ENCODE results near the gene HSF2BP. TPM values are rescaled to one million over a fixed set of nuclear protein-coding genes. Genes with fewer than 3 reads are reported as not detected.

Gene HSF2BP
- total RNA-seq, 2 experiments from 2014 or later = 1.5 TPM

DNA sequence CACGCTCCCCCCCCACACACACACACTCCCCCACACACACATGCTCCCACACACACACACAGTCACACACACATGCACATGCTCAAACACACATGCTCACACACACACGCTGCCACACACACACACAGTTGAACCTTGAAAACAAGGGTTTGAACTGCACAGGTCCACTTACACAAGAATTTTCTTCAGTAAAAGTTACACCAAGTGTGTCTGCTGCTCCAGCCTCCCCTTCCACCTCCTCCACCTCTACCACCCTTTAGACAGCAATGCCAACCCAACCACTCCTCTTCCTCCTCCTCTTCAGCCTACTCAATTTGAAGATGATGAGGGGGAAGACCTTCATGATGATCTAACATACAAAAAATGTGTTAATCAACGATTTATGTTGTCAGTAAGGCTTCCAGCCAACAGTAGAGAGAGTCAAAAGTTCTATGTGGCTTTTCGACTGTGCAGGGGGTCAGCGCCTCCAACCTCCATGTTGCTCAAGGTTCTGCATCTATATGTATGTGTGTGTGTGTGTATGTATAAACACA is 26.8 kb downstream of the HSF2BP start:
- Mint-ChIP-seq H3K4me1 (ENCODE audit: low read depth) (no peaks in the 10 kb centered on the region), H3K36me3 (ENCODE audit: low read depth) (peaks cover 1% of the 10 kb centered on the region), H3K27ac (no peak overlapping the region), H3K9me3 (no peaks in the 10 kb centered on the region), H3K4me3 (no peak overlapping the region), H3K27me3 (no peaks in the 10 kb centered on the region)
- intact Hi-C loops (cut with micrococcal nuclease) = no loop called here
- ChIA-PET CTCF (interaction anchor here (1.5 to 2.8 kb wide), 2 partner anchors 13 to 21 kb away, joined by 3 to 12 read pairs; no protein-coding TSS in a partner anchor), POLR2A (no interaction called here)
- TF ChIP-seq, protein P1, sequence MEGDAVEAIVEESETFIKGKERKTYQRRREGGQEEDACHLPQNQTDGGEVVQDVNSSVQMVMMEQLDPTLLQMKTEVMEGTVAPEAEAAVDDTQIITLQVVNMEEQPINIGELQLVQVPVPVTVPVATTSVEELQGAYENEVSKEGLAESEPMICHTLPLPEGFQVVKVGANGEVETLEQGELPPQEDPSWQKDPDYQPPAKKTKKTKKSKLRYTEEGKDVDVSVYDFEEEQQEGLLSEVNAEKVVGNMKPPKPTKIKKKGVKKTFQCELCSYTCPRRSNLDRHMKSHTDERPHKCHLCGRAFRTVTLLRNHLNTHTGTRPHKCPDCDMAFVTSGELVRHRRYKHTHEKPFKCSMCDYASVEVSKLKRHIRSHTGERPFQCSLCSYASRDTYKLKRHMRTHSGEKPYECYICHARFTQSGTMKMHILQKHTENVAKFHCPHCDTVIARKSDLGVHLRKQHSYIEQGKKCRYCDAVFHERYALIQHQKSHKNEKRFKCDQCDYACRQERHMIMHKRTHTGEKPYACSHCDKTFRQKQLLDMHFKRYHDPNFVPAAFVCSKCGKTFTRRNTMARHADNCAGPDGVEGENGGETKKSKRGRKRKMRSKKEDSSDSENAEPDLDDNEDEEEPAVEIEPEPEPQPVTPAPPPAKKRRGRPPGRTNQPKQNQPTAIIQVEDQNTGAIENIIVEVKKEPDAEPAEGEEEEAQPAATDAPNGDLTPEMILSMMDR (IDR thresholded peaks at IDR 0.05) = no peak
- no peak for DNase-seq
- ATAC-seq = no peak

DNA sequence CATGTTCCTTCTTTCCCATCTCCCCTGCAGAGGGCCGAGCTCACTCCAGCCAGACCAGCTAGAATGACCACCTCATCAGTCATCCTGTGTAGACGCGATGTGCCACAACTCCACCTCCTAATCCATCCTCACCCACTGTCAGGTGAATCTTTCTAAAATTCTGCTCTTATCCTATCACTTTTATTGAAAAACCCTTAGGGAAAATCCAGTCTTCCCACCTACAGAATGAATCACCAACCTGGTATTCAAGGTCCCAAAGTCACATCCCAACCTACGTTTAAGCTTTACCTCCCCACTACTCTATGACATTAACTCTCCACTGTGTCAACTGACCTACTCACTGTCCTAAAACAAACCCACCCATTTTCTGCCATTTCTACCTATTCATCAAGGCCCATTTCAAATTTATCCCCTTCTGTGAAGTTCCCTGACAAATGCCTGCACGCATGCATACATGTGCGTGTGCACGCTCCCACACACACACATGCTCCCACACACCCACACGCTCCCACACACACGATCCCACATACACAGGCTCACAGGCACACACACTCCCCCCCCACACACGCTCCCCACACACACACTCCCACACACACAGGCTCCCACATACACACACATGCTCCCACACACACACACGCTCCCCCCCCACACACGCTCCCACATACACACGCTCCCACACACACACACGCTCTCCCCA is 27.7 kb downstream of the HSF2BP start:
- H3K4me3 Mint-ChIP-seq = no peak overlapping the region
- H3K36me3 Mint-ChIP-seq (ENCODE audit: low read depth) = peaks cover 1% of the 10 kb centered on the region
- CTCF ChIA-PET = interaction anchor here (1.5 to 1.8 kb wide), 2 partner anchors 14 to 20 kb away, joined by 5 read pairs; no protein-coding TSS in a partner anchor
- ATAC-seq (no peak), DNase-seq (no peak)
- H3K4me1 Mint-ChIP-seq (ENCODE audit: low read depth) = no peaks in the 10 kb centered on the region
- POLR2A ChIA-PET = no interaction called here
- H3K9me3 Mint-ChIP-seq = no peaks in the 10 kb centered on the region
- intact Hi-C loops (cut with micrococcal nuclease) = no loop called here
- TF ChIP-seq, protein P1 (IDR thresholded peaks at IDR 0.05) = no peak
- H3K27me3 Mint-ChIP-seq = no peaks in the 10 kb centered on the region
- H3K27ac Mint-ChIP-seq = no peak overlapping the region

DNA sequence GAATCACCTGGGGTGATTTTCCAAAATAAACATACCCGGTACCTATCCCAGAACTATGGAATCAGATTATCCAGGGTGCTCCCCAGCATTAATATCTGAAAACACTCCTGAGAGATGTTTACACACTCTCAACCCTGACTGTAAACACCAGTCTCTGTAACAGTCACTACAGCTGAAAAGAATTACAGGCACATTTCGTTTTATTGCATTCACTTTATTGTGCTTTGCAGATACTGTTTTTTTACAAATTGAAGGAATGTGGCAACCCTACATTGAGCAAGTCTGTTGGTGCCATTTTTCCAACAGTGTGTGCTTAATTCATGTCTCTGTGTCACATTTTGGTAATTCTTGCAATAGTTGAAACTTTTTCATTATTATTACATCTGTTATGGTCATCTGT is 31.8 kb downstream of the HSF2BP start:
- Mint-ChIP-seq H3K4me1 (ENCODE audit: low read depth) (no peaks in the 10 kb centered on the region), H3K9me3 (no peaks in the 10 kb centered on the region), H3K27ac (no peak overlapping the region), H3K36me3 (ENCODE audit: low read depth) (peaks cover 1% of the 10 kb centered on the region), H3K27me3 (no peaks in the 10 kb centered on the region), H3K4me3 (no peak overlapping the region)
- DNase-seq (no peak), ATAC-seq (no peak)
- intact Hi-C loops (cut with micrococcal nuclease) = no loop called here
- ChIA-PET CTCF (no interaction called here), POLR2A (no interaction called here)
- TF ChIP-seq, protein P1 (IDR thresholded peaks at IDR 0.05) = no peak

DNA sequence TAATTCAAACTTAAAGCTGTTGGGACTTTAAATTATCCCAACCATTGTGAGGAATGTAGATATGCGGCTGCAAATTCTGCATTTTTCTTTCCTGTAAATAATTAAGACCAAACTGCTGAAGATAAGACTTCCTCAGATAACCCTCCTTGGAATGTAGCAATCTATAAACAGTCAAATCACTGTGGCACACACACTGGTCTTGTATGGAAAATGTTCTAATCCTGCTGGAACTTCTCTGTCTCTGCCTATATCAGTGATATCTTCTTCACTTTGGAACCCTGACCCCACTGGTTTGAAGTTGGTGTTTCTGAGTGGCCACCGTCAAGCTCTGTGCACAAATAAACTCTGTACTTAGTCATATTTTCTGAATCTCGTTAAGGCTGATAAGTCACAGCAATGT is 32.9 kb downstream of the HSF2BP start:
- Mint-ChIP-seq H3K27ac (no peak overlapping the region), H3K36me3 (ENCODE audit: low read depth) (peaks cover 1% of the 10 kb centered on the region), H3K27me3 (no peaks in the 10 kb centered on the region), H3K4me1 (ENCODE audit: low read depth) (no peaks in the 10 kb centered on the region), H3K9me3 (no peaks in the 10 kb centered on the region), H3K4me3 (no peak overlapping the region)
- intact Hi-C loops (cut with micrococcal nuclease) = no loop called here
- DNase-seq = no peak
- ATAC-seq = no peak
- CTCF ChIA-PET = no interaction called here
- TF ChIP-seq, protein P1 (IDR thresholded peaks at IDR 0.05) = no peak
- POLR2A ChIA-PET = no interaction called here

DNA sequence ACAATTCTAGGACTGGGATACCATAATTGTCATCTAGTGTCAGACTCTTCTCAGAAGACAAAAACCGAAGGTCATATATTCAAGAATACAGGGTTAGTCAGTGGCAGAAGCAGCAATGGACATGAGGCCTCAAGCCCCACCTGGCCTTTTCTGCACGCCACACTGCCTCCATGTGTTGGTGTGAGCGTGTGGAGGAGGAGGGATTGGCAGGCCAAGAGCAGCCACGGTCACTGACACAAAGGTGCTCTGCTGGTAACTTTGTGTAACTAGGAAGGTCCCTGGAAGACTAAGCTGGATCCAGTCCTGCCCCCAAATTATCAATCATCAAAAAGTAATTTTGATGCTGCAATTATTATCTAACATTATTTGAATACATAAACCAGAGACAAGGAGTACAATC is 34.9 kb downstream of the HSF2BP start:
- no peak overlapping the region for H3K27ac Mint-ChIP-seq
- no peaks in the 10 kb centered on the region for H3K4me1 Mint-ChIP-seq (ENCODE audit: low read depth)
- CTCF ChIA-PET = interaction anchor here (0.6 to 1.3 kb wide), 2 partner anchors 21 to 725 kb away, joined by 4 to 5 read pairs; no protein-coding TSS in a partner anchor
- H3K27me3 Mint-ChIP-seq = no peaks in the 10 kb centered on the region
- TF ChIP-seq, protein P1 (IDR thresholded peaks at IDR 0.05) = no peak
- peaks cover 7% of the 10 kb centered on the region for H3K36me3 Mint-ChIP-seq (ENCODE audit: low read depth)
- H3K9me3 Mint-ChIP-seq = peaks cover 5% of the 10 kb centered on the region
- DNase-seq = no peak
- ATAC-seq = no peak
- POLR2A ChIA-PET = no interaction called here
- intact Hi-C loops (cut with micrococcal nuclease) = no loop called here
- no peak overlapping the region for H3K4me3 Mint-ChIP-seq

All from activated CD8-positive, alpha-beta T cell treated with anti-CD3 and anti-CD28 coated beads for 36 hours (primary cell).